GM18511 (cell line): Measurements from ENCODE around the gene AAK1.
"Not testable (repeated sequence)": the region's sequence is repeated elsewhere in the genome, so short reads cannot be mapped to it uniquely, and the experiment has no call there.

ENCODE experiments used
- ATAC-seq: cut with Tn5 transposase; IDR thresholded peaks from one replicate; pipeline ENCODE4 v1.9.1; 2021; ENCODE audit warnings: mild to moderate bottlenecking, moderate library complexity; ENCODE audit not compliant: unreplicated experiment

AAK1 gene

DNA sequence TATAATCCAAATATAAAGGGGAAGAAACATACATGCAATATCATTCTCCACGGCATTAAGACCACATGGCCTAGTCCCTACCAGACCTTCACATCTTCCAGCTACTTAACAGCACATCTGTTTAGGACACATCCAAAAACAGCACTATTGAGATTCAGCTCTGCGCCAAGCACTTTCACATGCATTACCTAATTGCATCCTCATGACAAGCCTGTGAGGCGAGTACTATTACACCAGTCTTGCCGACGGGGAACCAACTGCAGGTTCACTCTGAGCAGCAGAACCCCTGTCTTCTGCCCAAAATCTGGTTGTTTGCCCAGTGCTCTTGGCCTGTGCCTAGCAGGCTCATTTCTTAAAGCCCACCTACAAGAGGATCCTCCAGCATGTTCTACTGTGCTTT lies 66.7 kb downstream of the AAK1 start:
- no peak for ATAC-seq

GRCh38 chr2:69575926-69576325 lies 67.6 kb downstream of the AAK1 start:
- no peak for ATAC-seq

DNA sequence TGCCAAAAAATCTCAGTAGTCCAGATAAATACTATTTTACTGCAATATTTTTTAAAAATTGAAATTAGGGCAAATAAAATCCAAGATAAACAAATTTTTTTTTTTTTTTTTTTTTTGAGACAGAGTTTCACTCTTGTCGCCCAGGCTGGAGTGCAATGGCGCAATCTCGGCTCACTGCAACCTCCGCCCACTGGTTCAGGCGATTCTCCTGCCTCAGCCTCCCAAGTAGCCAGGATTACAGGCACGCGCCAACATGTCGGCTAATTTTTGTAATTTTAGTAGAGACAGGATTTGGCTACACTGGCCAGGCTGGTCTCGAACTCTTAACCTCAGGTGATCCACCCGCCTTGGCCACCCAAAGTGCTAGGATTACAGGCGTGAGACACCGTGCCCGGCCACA lies 68.2 kb downstream of the AAK1 start:
- ATAC-seq, result not testable (repeated sequence)

GRCh38 chr2:69572641-69573040 lies 70.9 kb downstream of the AAK1 start:
- ATAC-seq, result no peak

GRCh38 chr2:69571189-69571588 lies 72.3 kb downstream of the AAK1 start:
- ATAC-seq, result no peak

GRCh38 chr2:69570474-69570873 lies 73.1 kb downstream of the AAK1 start:
- ATAC-seq, result no peak

DNA sequence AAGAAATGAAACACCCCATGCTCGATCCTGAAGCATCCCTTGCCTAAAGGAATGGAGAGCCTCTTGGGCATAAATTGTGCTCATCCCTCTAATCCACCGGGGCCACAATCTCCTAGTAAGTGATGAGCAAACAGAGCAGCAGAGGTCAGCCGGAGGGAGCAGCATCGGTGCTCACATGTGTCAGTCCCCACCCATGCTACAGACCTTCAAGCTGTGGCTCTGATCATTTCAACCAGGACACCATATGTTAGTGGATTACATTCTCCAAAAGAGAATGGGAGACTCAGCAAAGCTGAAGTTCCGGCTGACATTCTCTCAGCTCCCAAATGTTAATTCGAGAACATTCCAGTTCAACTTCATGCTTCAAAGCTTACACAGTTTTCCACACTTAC lies 75.6 kb downstream of the AAK1 start:
- no peak for ATAC-seq

DNA sequence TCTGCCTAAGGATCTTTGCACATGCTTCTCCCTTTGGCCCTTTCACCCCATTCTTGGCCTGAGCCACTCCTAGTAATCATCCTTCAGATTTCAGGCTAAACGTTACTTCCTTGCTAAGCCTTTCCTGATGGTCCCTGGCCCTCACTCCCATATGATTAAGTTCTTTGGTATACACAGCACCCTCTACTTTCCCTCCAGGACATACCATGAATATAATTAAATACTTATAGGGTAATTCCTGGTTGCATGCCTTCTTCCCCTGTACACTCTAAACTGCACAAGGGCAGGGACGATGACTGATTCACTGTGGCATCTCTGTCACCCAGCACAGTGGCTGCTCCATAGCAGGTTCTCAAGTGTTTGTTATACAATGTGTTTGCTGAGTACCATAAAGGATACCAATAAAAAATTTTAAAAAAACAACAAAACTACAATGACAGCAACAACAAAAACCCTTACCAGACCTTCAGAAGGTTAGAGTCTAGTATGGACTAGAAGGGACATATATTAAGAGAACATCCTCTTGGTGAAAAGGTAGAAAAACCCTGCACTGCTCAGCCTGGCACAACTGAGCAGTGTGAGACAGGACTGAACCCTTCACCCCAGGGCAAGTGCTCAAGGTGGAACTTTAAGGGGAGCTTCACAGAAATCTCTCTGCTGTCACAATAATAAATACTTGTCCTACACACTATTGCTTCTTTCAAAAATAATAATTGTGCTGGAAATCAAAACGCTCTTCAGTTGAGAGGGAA lies 76.2 kb downstream of the AAK1 start:
- no peak for ATAC-seq

- ATAC-seq, result no peak
Observed at GRCh38 chr2:69566669-69567068, 76.9 kb downstream of the AAK1 start.

DNA sequence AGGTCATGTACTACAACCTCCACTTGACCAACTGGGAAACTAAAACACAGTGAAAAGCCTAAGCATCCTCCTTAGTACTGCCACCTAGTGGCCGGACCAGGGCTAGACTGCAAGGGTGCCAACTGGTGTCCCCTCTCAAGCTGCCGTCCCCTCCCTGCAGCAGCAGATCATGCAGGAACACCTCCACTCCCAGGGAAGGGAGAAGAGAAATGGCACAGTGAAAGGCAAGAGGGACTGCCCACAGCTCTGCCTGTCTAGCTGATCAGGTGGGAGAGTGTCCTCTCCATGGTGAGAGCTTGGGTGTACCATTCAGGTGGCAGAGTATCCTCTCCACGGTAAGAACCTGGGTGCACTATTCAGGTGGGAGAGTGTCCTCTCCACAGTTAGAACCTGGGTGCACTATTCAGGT lies 78.1 kb downstream of the AAK1 start:
- no peak for ATAC-seq

DNA sequence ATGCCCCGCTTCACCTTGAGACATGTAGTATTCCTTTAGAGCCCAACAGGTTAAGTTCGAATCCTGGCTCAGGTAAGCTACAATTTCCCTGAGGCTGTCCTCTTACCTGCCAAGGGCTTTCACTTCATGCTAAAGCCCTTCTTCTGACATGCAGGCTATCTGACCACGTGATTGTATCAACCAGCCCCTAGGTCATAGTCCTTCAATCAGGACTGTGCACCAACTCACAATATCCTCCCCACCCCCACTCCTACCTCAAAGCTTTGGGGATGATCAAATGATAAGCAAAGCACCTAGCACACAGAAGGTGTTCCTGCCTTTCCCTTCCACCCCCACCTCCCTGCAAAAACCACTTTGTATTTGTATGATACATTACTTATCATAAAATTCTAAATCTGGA lies 78.9 kb downstream of the AAK1 start:
- ATAC-seq, result no peak

GRCh38 chr2:69563021-69563420 lies 80.5 kb downstream of the AAK1 start:
- ATAC-seq, result no peak

- ATAC-seq, result no peak
Observed at GRCh38 chr2:69561101-69561500, 82.4 kb downstream of the AAK1 start.

GRCh38 chr2:69560147-69560482 lies 83.4 kb downstream of the AAK1 start:
- ATAC-seq, result no peak

GRCh38 chr2:69559442-69560146 lies 83.9 kb downstream of the AAK1 start:
- peak; percentile 72 for ATAC-seq

DNA sequence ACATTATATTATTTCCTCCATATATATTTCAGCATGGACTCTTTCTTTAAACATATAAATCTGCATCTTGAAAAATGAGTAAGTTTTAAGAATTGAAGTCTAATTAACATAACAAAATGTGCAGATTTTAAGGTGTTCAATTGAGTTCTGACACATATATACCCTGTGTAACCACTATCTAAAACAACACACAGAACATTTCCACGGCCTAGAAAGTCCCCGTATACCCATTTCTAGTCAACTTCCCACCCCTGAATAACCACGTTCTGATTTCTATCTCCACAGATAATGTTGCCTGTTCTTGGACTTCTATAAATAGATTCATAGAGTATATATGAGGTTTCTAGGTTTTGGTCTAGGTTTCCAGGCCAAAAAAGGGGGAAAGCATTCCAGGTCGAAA lies 87.5 kb downstream of the AAK1 start:
- ATAC-seq, result no peak

- peak; percentile 52 for ATAC-seq
Observed at GRCh38 chr2:69554981-69555380, 88.6 kb downstream of the AAK1 start.

DNA sequence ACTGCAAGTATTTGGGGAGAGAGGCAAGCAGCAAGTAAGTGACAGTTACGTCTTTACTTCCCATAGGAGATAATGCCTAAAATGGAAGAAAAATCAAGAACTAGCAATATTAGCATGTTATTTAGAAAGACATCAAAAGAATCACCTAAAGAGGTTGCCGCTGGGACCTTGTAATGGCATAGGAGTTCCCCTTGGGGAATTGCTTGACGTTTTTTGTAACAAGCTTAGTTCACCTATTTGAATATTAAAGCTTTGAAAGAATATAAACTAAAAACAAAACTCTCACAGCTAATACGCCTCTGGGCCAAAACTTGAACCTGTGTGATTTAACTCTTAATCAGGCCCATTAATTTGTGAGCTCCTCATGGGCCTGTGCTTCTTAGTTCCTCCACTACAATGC lies 89.0 kb downstream of the AAK1 start:
- ATAC-seq, result no peak

GRCh38 chr2:69553991-69554390 lies 89.5 kb downstream of the AAK1 start:
- no peak for ATAC-seq

GRCh38 chr2:69550511-69550910 lies 93.0 kb downstream of the AAK1 start:
- not testable (repeated sequence) for ATAC-seq

- no peak for ATAC-seq
Observed at GRCh38 chr2:69549421-69549820, 94.1 kb downstream of the AAK1 start.

DNA sequence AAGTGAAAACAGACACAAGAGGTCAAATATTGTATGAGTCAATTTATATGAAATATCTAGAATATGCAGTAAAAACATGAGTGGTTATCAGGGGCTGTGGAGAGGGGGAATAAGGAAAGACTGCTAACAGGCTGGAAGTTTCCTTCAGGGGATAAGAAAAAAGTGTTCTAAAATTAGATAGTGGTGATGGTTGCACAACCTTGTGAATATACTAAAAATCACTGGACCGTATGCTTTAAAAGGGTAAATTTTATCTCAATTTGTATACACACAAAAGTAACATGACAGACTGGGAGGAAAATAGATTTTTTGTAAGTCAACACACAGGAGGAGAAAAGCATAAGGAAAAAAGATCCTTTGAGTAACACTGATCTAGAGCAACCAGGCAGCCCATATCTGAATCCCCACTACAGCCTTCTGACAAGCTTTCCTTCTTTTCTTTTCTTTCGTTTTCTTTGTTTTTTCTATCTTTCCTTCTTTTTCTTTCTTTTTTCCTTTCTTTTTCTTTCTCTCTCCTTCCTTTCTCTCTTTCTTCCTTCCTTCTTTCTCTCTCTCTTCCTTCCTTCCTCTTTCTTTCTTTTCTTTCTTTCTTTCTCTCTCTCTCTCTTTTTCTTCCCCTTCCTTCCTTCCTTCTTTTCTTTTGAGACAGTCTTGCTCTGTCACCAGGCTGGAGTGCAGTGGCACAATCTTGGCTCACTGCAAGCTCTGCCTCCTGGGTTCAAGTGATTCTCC lies 95.4 kb downstream of the AAK1 start:
- no peak for ATAC-seq
